Sigmoid colon (tissue), 4 donors: ENCODE results near the gene DBT.

ENCODE experiments used
- POLR2A ChIP-seq, 2 donors: fragments of 450-650 bp; IDR thresholded peaks; one replicate each; pipeline ENCODE4 v1.6.1; 2016; ENCODE audit warnings: antibody characterized with exemption in 2 of 2, mild to moderate bottlenecking in 2 of 2, moderate library complexity in 2 of 2
- POLR2AphosphoS5 ChIP-seq, 4 donors: sonication (generic); formaldehyde crosslinking; IDR thresholded peaks; one replicate each; pipeline ENCODE4 v1.6.1; 2017; ENCODE audit warnings: antibody characterized with exemption in 4 of 4
- TF ChIP-seq, protein P1 (sequence below), 4 experiments: fragments of 450-650 bp in 3 of 4; fragments of 200-600 bp in 1 of 4; IDR thresholded peaks; one replicate each; pipeline ENCODE4 v1.5.1; 2016 to 2019; ENCODE audit warnings: antibody characterized with exemption in 4 of 4, mild to moderate bottlenecking in 3 of 4, moderate library complexity in 2 of 4

DNA sequence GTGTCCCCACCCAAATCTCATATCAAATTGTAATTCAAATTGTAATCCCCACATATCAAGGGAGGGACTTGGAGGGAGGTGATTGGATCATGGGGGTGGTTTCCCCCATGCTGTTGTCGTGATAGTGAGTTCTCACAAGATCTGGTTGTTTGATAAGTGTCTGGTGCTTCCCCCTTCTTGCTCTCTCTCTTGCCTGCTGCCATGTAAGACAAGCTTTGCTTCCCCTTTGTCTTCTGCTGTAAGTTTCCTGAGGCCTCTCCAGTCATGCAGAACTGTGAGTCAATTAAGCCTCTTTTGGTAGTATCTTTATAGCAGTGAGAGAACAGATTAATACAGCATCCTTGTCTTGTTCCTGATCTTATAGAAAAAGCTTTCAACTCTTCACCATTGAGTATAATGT is 65.1 kb downstream of the DBT start:
- TF ChIP-seq POLR2A (IDR thresholded peaks at IDR 0.05): no peak
- TF ChIP-seq, protein P1, sequence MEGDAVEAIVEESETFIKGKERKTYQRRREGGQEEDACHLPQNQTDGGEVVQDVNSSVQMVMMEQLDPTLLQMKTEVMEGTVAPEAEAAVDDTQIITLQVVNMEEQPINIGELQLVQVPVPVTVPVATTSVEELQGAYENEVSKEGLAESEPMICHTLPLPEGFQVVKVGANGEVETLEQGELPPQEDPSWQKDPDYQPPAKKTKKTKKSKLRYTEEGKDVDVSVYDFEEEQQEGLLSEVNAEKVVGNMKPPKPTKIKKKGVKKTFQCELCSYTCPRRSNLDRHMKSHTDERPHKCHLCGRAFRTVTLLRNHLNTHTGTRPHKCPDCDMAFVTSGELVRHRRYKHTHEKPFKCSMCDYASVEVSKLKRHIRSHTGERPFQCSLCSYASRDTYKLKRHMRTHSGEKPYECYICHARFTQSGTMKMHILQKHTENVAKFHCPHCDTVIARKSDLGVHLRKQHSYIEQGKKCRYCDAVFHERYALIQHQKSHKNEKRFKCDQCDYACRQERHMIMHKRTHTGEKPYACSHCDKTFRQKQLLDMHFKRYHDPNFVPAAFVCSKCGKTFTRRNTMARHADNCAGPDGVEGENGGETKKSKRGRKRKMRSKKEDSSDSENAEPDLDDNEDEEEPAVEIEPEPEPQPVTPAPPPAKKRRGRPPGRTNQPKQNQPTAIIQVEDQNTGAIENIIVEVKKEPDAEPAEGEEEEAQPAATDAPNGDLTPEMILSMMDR (IDR thresholded peaks at IDR 0.05): no peak
- no peak for TF ChIP-seq POLR2AphosphoS5 (IDR thresholded peaks at IDR 0.05)
